GM23338 (cell line): Measurements from ENCODE around the gene VPS45. TPM values are rescaled to one million over a fixed set of nuclear protein-coding genes. Genes with fewer than 3 reads are reported as not detected.

ENCODE experiments used
- ATAC-seq: fragments of 200-7000 bp; cut with Tn5 transposase; 3 replicates; pipeline ENCODE4 v1.9.1; 2020
- DNase-seq: peaks from one replicate; pipeline ENCODE4 v3.0.0-alpha.2; 2015; ENCODE audit warnings: low spot score
- H2AFZ ChIP-seq: fragments of 200-600 bp; sonication (generic); 2 replicates; pipeline ENCODE4 v1.8.0; 2016; ENCODE audit warnings: antibody characterized with exemption, mild to moderate bottlenecking, moderate library complexity
- H3F3A ChIP-seq: fragments of 200-600 bp; sonication (generic); replicated peaks from 2 replicates; pipeline ENCODE4 v1.8.0; 2017; ENCODE audit warnings: antibody characterized with exemption, mixed run types, low read depth
- H3K27ac ChIP-seq: fragments of 200-600 bp; sonication (generic); 2 replicates; pipeline ENCODE4 v1.6.1; 2016; ENCODE audit warnings: low read depth
- H3K27me3 ChIP-seq: fragments of 200-600 bp; sonication (generic); 2 replicates; pipeline ENCODE4 v1.8.0; 2016; ENCODE audit warnings: mild to moderate bottlenecking, mixed run types, moderate library complexity; ENCODE audit not compliant: insufficient read depth
- H3K36me3 ChIP-seq: fragments of 200-600 bp; sonication (generic); 2 replicates; pipeline ENCODE4 v1.8.0; 2016; ENCODE audit warnings: mild to moderate bottlenecking; ENCODE audit not compliant: insufficient read depth
- H3K4me1 ChIP-seq: fragments of 200-600 bp; sonication (generic); 2 replicates; pipeline ENCODE4 v1.8.0; 2016; ENCODE audit warnings: mild to moderate bottlenecking, moderate library complexity; ENCODE audit not compliant: insufficient read depth
- H3K4me2 ChIP-seq: fragments of 200-600 bp; sonication (generic); 2 replicates; pipeline ENCODE4 v1.7.1; 2017; ENCODE audit warnings: mixed run types
- H3K4me3 ChIP-seq: fragments of 200-600 bp; sonication (generic); 2 replicates; pipeline ENCODE4 v1.6.1; 2016; ENCODE audit warnings: mixed run types
- H3K79me2 ChIP-seq: fragments of 200-600 bp; sonication (generic); replicated peaks from 2 replicates; pipeline ENCODE4 v1.8.0; 2017; ENCODE audit warnings: mild to moderate bottlenecking; ENCODE audit not compliant: insufficient read depth
- H3K9me2 ChIP-seq: fragments of 200-600 bp; sonication (generic); 2 replicates; pipeline ENCODE4 v1.8.0; 2017; ENCODE audit not compliant: insufficient read depth
- H4K20me1 ChIP-seq: fragments of 200-600 bp; sonication (generic); replicated peaks from 2 replicates; pipeline ENCODE4 v1.8.0; 2017; ENCODE audit warnings: mild to moderate bottlenecking; ENCODE audit not compliant: insufficient read depth
- H3K27ac Mint-ChIP-seq: 2 replicates; pipeline ENCODE4 v1.8.0; 2020; ENCODE audit warnings: inconsistent platforms, mild to moderate bottlenecking, moderate library complexity, mixed read lengths
- H3K27me3 Mint-ChIP-seq: 3 replicates; pipeline ENCODE4 v1.8.0; 2022; ENCODE audit warnings: low read depth, mild to moderate bottlenecking, moderate library complexity, mixed read lengths, inconsistent platforms; ENCODE audit not compliant: insufficient read depth, poor library complexity
- H3K36me3 Mint-ChIP-seq: 3 replicates; pipeline ENCODE4 v1.8.0; 2021; ENCODE audit warnings: low read depth, mild to moderate bottlenecking, inconsistent platforms, moderate library complexity, mixed read lengths
- H3K4me1 Mint-ChIP-seq: 3 replicates; pipeline ENCODE4 v1.8.0; 2020; ENCODE audit warnings: mild to moderate bottlenecking, inconsistent platforms, mixed read lengths
- H3K4me3 Mint-ChIP-seq: 3 replicates; pipeline ENCODE4 v1.8.0; 2021; ENCODE audit warnings: moderate library complexity, mild to moderate bottlenecking, inconsistent platforms, mixed read lengths
- H3K9me3 Mint-ChIP-seq: 3 replicates; pipeline ENCODE4 v1.8.0; 2020; ENCODE audit warnings: moderate library complexity, mild to moderate bottlenecking, inconsistent platforms, mixed read lengths
- CREB1 ChIP-seq: fragments of 250-450 bp; sonication (Bioruptor Pico); IDR thresholded peaks from 2 replicates; pipeline ENCODE4 v1.5.0; 2020; ENCODE audit warnings: low read depth, mild to moderate bottlenecking, moderate library complexity
- ETS1 ChIP-seq: IDR thresholded peaks from 2 replicates; pipeline ENCODE4 v1.6.1; 2016; ENCODE audit warnings: antibody characterized with exemption
- NANOG ChIP-seq: IDR thresholded peaks from 2 replicates; pipeline ENCODE4 v1.6.1; 2016; ENCODE audit warnings: antibody characterized with exemption, borderline replicate concordance
- STAT1 ChIP-seq: IDR thresholded peaks from one replicate; pipeline ENCODE4 v1.6.1; 2016; ENCODE audit warnings: antibody characterized with exemption; ENCODE audit not compliant: unreplicated experiment
- ZNF331 ChIP-seq: fragments of 250-450 bp; sonication (Bioruptor Pico); IDR thresholded peaks from 2 replicates; pipeline ENCODE4 v1.5.0; 2020; ENCODE audit warnings: low read depth, mild to moderate bottlenecking, moderate library complexity
- ZNF462 ChIP-seq: fragments of 250-450 bp; sonication (Bioruptor Pico); IDR thresholded peaks from 2 replicates; pipeline ENCODE4 v1.5.0; 2020; ENCODE audit warnings: mild to moderate bottlenecking, moderate library complexity
- polyA plus RNA-seq: library from polyadenylated mRNA; unstranded; fragments of >200 nt; fragmentation: Nextera tagmentation; extraction: Ambion mirVana; gene quantifications from 2 replicates; pipeline ENCODE4 v1.2.1, GENCODE V29; 2016
- total RNA-seq: library from RNA; depleted of rRNA; stranded (reverse); fragments of >200 nt; shearing (Covaris generic); gene quantifications from 2 replicates; pipeline ENCODE4 v1.2.3, GENCODE V29; 2014

VPS45 gene
- total and polyA plus RNA-seq, 2 experiments from 2014 or later: 23.5 to 37.5 TPM

GRCh38 chr1:150159550-150159949 lies 92.0 kb downstream of the VPS45 start:
- peaks cover 9% of the 10 kb centered on the region for H3K27me3 Mint-ChIP-seq
- H3K4me1 Mint-ChIP-seq: peaks cover 41% of the 10 kb centered on the region
- Histone ChIP-seq H3K27ac (no peak overlapping the region), H3K4me1 (peaks cover 26% of the 10 kb centered on the region), H2AFZ (no peak overlapping the region), H3K4me3 (no peak overlapping the region), H3K27me3 (no peaks in the 10 kb centered on the region), H3F3A (peaks cover 12% of the 10 kb centered on the region), H3K36me3 (peaks cover 23% of the 10 kb centered on the region), H3K79me2 (no peaks in the 10 kb centered on the region), H4K20me1 (0 out of 2 replicates have a peak, but pooled peaks cover 4% of the 10 kb centered on the region), H3K9me2 (no peaks in the 10 kb centered on the region; the same call in 1 of the 2 replicates), H3K4me2 (no peak overlapping the region)
- ATAC-seq: no peak
- no peak for DNase-seq
- no peak overlapping the region for H3K4me3 Mint-ChIP-seq
- TF ChIP-seq ZNF331 (CRISPR knock-in tag) (no peak), NANOG (no peak), CREB1 (CRISPR knock-in tag) (no peak)
- no peak overlapping the region for H3K27ac Mint-ChIP-seq
- H3K36me3 Mint-ChIP-seq: peaks cover 59% of the 10 kb centered on the region
- H3K9me3 Mint-ChIP-seq: no peaks in the 10 kb centered on the region

DNA sequence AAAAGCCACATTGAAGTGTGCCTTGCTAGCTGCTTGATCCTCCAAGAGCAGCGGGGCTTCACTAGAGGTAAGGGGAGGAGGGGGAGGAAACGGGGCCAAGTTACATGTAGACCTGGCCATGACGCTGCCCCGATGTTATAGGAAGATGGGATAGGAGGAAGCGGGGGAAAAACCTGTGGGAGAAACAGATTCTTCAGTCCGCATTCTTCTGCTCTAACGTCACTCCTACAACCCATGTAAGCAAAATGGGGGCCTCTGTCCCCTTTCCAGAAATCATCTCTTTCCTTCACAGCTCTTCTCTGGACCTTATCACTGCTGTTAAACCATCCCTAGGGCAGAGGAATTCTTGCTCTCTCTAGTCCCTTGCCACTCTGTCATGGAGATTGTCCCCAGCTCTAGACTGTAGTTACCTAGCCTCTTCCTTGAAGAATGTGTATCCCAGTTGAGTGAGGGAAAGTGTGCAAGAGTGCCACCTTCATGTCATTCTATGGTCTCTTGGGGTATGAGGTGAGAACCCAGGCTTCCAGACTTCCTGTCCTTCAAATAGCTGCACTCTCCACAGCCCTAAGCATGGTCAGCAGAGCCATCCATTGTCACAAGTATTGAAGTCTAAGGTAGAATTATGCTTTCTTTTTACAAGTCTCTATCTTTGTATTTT lies 93.5 kb downstream of the VPS45 start:
- Histone ChIP-seq H3K4me2 (no peak overlapping the region), H2AFZ (no peak overlapping the region), H3K9me2 (no peaks in the 10 kb centered on the region; the same call in 1 of the 2 replicates), H3K4me3 (no peak overlapping the region), H3K27me3 (no peaks in the 10 kb centered on the region), H3K4me1 (peaks cover 26% of the 10 kb centered on the region), H3K36me3 (peaks cover 19% of the 10 kb centered on the region), H3K27ac (peak overlapping the region; percentile 22; the same call in 1 of the 2 replicates), H3K79me2 (no peaks in the 10 kb centered on the region), H4K20me1 (0 out of 2 replicates have a peak, but pooled peaks cover 4% of the 10 kb centered on the region), H3F3A (peaks cover 17% of the 10 kb centered on the region)
- Mint-ChIP-seq H3K27me3 (peaks cover 10% of the 10 kb centered on the region), H3K4me3 (peak overlapping the region; percentile 27; the same call in 1 of the 3 replicates), H3K36me3 (peaks cover 46% of the 10 kb centered on the region), H3K9me3 (no peaks in the 10 kb centered on the region), H3K27ac (no peak overlapping the region), H3K4me1 (peaks cover 48% of the 10 kb centered on the region)
- ATAC-seq (no peak), DNase-seq (no peak)
- TF ChIP-seq NANOG (no peak), ZNF462 (CRISPR knock-in tag) (no peak), STAT1 (no peak), ETS1 (no peak)
